Esophagus muscularis mucosa (tissue), 4 donors: ENCODE results near the gene FMN1. TPM values are rescaled to one million over a fixed set of nuclear protein-coding genes. Genes with fewer than 3 reads are reported as not detected.
"Not testable (repeated sequence)": the region's sequence is repeated elsewhere in the genome, so short reads cannot be mapped to it uniquely, and the experiment has no call there.

Experiments used
- DNase-seq: peaks from one replicate; pipeline ENCODE4 v3.0.0-alpha.2; 2017; ENCODE audit errors: extremely low spot score
- H3K27ac ChIP-seq, 4 donors: fragments of 200-600 bp; sonication (generic); replicated peaks in 1 of 4; 1 replicate in 3 of 4; 2 replicates in 1 of 4; pipeline ENCODE4 v1.5.1; 2016 to 2019; ENCODE audit warnings: mild to moderate bottlenecking in 1 of 4
- H3K27me3 ChIP-seq, 4 donors: fragments of 200-600 bp; sonication (generic); one replicate each; pipeline versions ENCODE4 v1.5.1 to v1.6.0; 2016 to 2019
- H3K36me3 ChIP-seq, 4 donors: fragments of 200-600 bp; sonication (generic); one replicate each; pipeline ENCODE4 v1.5.1; 2016 to 2019
- H3K4me1 ChIP-seq, 4 donors: fragments of 200-600 bp; sonication (generic); one replicate each; pipeline ENCODE4 v1.5.1; 2016 to 2019
- H3K4me3 ChIP-seq, 4 donors: fragments of 200-600 bp; sonication (generic); 1 replicate in 2 of 4; 2 replicates in 2 of 4; pipeline ENCODE4 v1.5.1; 2016 to 2019; ENCODE audit warnings: mild to moderate bottlenecking in 4 of 4, moderate library complexity in 1 of 4
- H3K9me3 ChIP-seq, 4 donors: fragments of 200-600 bp; sonication (generic); 1 replicate in 3 of 4; 2 replicates in 1 of 4; pipeline ENCODE4 v1.5.1; 2016 to 2019
- EP300 ChIP-seq: sonication (generic); formaldehyde crosslinking; IDR thresholded peaks from one replicate; pipeline ENCODE4 v1.6.1; 2017; ENCODE audit warnings: antibody characterized with exemption
- POLR2A ChIP-seq: fragments of 450-650 bp; IDR thresholded peaks from one replicate; pipeline ENCODE4 v1.6.1; 2017; ENCODE audit warnings: antibody characterized with exemption, moderate library complexity, mild to moderate bottlenecking, low read depth
- POLR2AphosphoS5 ChIP-seq, 2 donors: sonication (generic); formaldehyde crosslinking; IDR thresholded peaks; one replicate each; pipeline ENCODE4 v1.6.1; 2017; ENCODE audit warnings: antibody characterized with exemption in 2 of 2
- WGBS: methylation state at CpG from one replicate; pipeline ENCODE4 v1.1.5; 2018; 5-methylcytosine and 5-hydroxymethylcytosine counted together
- intact Hi-C: fragments of 100-400 bp; cut with DNase I; formaldehyde crosslinking; loops from one replicate; pipeline ENCODE4 v1.15.1; 2023
- total RNA-seq, 4 donors: library from RNA; depleted of rRNA; stranded (reverse); fragments of >200 nt; gene quantifications; one replicate each; pipeline versions ENCODE4 v1.1.0 to v1.2.1, GENCODE V29; 2016
- TF ChIP-seq, protein P1 (sequence below), 3 experiments: fragments of 200-600 bp in 2 of 3; fragments of 450-650 bp in 1 of 3; sonication (generic) in 2 of 3; IDR thresholded peaks; one replicate each; pipeline ENCODE4 v1.5.1; 2017 to 2019; ENCODE audit warnings: antibody characterized with exemption in 3 of 3, mild to moderate bottlenecking in 2 of 3, moderate library complexity in 1 of 3

The FMN1 gene
- total RNA-seq, 4 donors from 2014 or later: 4.8 to 12.5 (median 8.6) TPM

DNA sequence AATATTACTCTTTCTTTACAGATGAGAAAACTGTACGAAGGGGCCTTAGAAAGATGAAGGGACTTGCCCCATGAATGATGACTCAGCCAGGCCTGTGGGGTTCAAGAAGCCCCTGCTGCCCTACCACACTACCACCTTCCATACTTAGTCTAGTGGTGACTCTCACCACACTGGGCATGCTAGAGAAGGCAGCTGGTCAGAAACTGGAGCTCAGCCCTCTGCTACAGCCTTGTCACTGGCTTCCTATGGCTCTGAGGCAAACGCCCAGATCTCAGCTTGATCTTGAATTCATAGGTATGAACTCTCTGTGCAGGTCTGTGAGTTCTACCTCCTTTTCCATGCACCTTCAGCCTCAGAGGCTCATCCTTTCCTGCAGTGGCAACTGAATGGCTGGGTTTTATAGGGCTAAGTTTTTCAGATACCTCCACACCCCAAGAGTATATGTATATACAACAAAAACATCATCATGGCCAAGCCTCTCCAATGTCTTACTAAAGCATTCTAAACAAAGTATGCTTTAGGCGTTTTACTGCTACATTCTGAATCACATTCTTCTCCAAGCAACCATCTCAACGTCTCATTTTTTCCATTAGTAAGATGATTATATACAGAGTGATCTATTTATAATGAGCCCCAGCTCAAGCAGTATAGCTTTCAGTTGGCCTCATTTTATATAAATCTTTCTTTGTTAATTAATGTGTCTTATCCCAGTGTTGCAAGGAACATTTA, 242.6 kb downstream of the FMN1 start:
- H3K9me3 ChIP-seq: no peaks in the 10 kb centered on the region
- peaks cover 0 to 52% (median 49%) of the 10 kb centered on the region in 4 donors for H3K4me1 ChIP-seq
- intact Hi-C loops: loop anchor here (10.0 kb wide), 1 partner anchor 107 kb away; no protein-coding TSS in a partner anchor
- no peak overlapping the region for H3K4me3 ChIP-seq
- no peak for TF ChIP-seq POLR2A
- TF ChIP-seq EP300: no peak
- TF ChIP-seq, protein P1, sequence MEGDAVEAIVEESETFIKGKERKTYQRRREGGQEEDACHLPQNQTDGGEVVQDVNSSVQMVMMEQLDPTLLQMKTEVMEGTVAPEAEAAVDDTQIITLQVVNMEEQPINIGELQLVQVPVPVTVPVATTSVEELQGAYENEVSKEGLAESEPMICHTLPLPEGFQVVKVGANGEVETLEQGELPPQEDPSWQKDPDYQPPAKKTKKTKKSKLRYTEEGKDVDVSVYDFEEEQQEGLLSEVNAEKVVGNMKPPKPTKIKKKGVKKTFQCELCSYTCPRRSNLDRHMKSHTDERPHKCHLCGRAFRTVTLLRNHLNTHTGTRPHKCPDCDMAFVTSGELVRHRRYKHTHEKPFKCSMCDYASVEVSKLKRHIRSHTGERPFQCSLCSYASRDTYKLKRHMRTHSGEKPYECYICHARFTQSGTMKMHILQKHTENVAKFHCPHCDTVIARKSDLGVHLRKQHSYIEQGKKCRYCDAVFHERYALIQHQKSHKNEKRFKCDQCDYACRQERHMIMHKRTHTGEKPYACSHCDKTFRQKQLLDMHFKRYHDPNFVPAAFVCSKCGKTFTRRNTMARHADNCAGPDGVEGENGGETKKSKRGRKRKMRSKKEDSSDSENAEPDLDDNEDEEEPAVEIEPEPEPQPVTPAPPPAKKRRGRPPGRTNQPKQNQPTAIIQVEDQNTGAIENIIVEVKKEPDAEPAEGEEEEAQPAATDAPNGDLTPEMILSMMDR (IDR thresholded peaks at IDR 0.05): no peak
- TF ChIP-seq POLR2AphosphoS5 (IDR thresholded peaks at IDR 0.05): no peak
- no peak for DNase-seq
- H3K36me3 ChIP-seq: no peaks in the 10 kb centered on the region
- H3K27me3 ChIP-seq: no peaks in the 10 kb centered on the region
- H3K27ac ChIP-seq: peak overlapping the region in 1 of 4 donors; percentile 4
- 54% methylated on average over 4 of the region's 4 CpGs for WGBS

DNA sequence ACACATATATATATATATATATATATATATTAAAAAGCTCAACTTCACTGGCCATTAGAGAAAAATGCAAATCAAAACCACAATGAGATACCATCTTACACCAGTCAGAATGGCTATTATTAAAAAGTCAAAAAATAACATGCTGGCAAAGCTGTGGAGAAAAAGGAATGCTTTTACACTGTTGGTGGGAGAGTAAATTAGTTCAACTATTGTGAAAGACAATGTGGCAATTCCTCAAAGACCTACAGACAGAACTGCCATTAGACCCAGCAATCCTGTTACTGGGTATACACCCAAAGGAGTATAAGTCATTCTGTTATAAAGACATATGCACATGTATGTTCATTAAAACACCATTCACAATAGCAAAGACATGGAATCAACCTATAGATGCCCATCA, 244.5 kb downstream of the FMN1 start:
- H3K36me3 ChIP-seq, H3K27ac ChIP-seq, DNase-seq, H3K27me3 ChIP-seq, H3K4me3 ChIP-seq, H3K9me3 ChIP-seq: not testable (repeated sequence)
- H3K4me1 ChIP-seq: peaks cover 0 to 34% (median 31%) of the 10 kb centered on the region in 4 donors
- intact Hi-C loops: loop anchor here (10.0 kb wide), 1 partner anchor 105 kb away; no protein-coding TSS in a partner anchor

DNA sequence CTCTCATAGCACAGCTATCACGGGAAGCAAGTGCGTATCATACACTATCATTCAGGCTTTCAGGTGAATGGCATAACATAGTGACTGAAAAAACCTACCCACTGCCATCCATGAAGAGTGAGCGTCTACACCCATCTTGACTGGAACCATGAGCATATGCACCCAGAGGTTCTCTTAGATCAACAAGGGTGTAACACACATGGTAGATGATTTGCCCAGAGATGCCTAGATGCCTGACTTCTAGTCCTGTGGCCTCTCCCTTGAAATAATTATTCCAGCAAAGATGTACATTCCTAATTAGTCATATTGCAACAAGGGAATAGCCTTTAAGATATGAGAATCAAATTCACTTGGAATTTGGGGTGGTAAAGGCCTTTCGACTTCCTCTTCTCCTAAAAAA, 248.3 kb downstream of the FMN1 start:
- intact Hi-C loops: no loop called here
- Histone ChIP-seq H3K27ac (no peak overlapping the region), H3K4me3 (no peak overlapping the region), H3K27me3 (no peaks in the 10 kb centered on the region), H3K4me1 (peaks cover 7 to 29% (median 21%) of the 10 kb centered on the region in 4 donors), H3K9me3 (no peaks in the 10 kb centered on the region), H3K36me3 (no peaks in the 10 kb centered on the region)
- DNase-seq: no peak
- WGBS: 96% methylated on average over 4 of the region's 4 CpGs
- no peak for TF ChIP-seq EP300
- no peak for TF ChIP-seq POLR2A
- TF ChIP-seq, protein P1 (IDR thresholded peaks at IDR 0.05): no peak
- no peak for TF ChIP-seq POLR2AphosphoS5 (IDR thresholded peaks at IDR 0.05)

DNA sequence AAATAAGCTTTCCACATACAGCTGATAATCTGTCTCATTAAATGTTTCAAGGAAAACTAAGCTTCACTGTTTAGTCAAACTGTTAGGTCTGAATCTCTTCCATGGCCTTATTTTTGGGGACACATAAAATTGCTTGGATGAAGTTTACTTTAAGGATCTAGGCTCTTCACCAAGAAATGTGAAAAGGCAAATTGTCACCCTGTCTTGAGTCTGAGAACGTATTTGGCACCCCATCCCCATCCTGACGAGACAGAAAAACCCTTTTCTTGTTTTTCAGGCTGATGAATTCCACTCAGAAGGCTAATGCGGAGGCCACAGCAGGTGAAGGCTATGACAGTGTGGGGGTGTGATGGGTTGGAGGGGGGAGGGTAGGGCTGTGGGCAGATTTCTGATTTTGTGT, 250.1 kb downstream of the FMN1 start:
- intact Hi-C loops: no loop called here
- Histone ChIP-seq H3K4me1 (peaks cover 7 to 36% (median 27%) of the 10 kb centered on the region in 4 donors), H3K4me3 (no peak overlapping the region), H3K36me3 (no peaks in the 10 kb centered on the region), H3K27me3 (no peaks in the 10 kb centered on the region), H3K9me3 (no peaks in the 10 kb centered on the region), H3K27ac (peak overlapping the region; percentile 40 to 53 (median 51))
- TF ChIP-seq EP300: no peak
- no peak for TF ChIP-seq POLR2A
- TF ChIP-seq, protein P1 (IDR thresholded peaks at IDR 0.05): no peak
- TF ChIP-seq POLR2AphosphoS5 (IDR thresholded peaks at IDR 0.05): no peak
- no peak for DNase-seq
- 54% methylated on average over 3 of the region's 3 CpGs for WGBS

DNA sequence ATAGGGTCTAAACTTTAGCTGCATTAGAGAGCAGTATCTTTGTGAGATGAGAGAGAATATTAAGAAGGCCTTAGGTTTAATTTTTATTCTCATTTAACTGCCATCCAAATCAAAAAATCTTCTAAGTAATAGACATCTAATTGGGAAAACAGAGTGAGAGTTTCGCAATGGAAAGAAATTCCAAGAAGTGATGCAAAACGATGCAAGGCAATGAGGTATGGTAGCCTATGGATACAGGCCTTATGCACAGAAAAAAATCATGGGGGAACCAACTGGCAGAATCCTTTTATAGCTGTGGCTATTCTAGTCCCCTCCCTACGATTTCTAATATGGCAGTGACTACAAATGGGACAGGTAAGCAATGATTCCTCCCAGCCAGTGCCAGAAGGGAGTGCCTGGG, 250.8 kb downstream of the FMN1 start:
- H3K4me1 ChIP-seq: peaks cover 7 to 36% (median 27%) of the 10 kb centered on the region in 4 donors
- intact Hi-C loops: no loop called here
- H3K27ac ChIP-seq: peak overlapping the region; percentile 25 to 68 (median 48)

More for the DNA sequence above, 250.8 kb downstream of the FMN1 start:
- H3K27me3 ChIP-seq: no peaks in the 10 kb centered on the region
- 90% methylated on average over 3 of the region's 3 CpGs for WGBS
- no peak for DNase-seq
- H3K9me3 ChIP-seq: no peaks in the 10 kb centered on the region
- H3K36me3 ChIP-seq: no peaks in the 10 kb centered on the region
- H3K4me3 ChIP-seq: no peak overlapping the region
- TF ChIP-seq, protein P1 (IDR thresholded peaks at IDR 0.05): no peak
- TF ChIP-seq POLR2A (no peak), EP300 (no peak), POLR2AphosphoS5 (IDR thresholded peaks at IDR 0.05) (no peak)
